PC-3 (cell line): ENCODE measurements around the gene ATXN7L1. TPM values are rescaled to one million over a fixed set of nuclear protein-coding genes. Genes with fewer than 3 reads are reported as not detected.

ENCODE experiments used
- ATAC-seq: fragments of 200-7000 bp; cut with Tn5 transposase; 2 replicates; pipeline ENCODE4 v1.9.1; 2020; ENCODE audit warnings: mild to moderate bottlenecking, moderate library complexity
- BruUV-seq: library from RNA; stranded (reverse); fragments of 400-500 nt; replicated peaks from 2 replicates; lab custom pipeline; 2021; lab: Mats Ljungman, UMichigan
- CTCF ChIA-PET: fragments of 300-600 bp; sonication (Branson Sonifier 250); formaldehyde crosslinking; loops from one replicate; lab custom pipeline; 2022; ENCODE audit warnings: antibody characterized with exemption; lab: Charles Lee
- POLR2A ChIA-PET: fragments of 300-600 bp; sonication (Branson Sonifier 250); formaldehyde crosslinking; loops from one replicate; lab custom pipeline; 2022; ENCODE audit warnings: antibody characterized with exemption; ENCODE audit not compliant: unreplicated experiment; lab: Charles Lee
- DNase-seq: peaks from one replicate; pipeline ENCODE4 v3.0.0-alpha.2; 2015
- H2AFZ ChIP-seq: fragments of 300-600 bp; sonication (generic); 2 replicates; pipeline ENCODE4 v1.6.0; 2016; ENCODE audit warnings: antibody characterized with exemption, low read length
- H3F3A ChIP-seq: fragments of 300-600 bp; sonication (generic); one replicate; pipeline ENCODE4 v1.6.0; 2017; ENCODE audit warnings: antibody characterized with exemption, low read length, control low read depth, mild to moderate bottlenecking; ENCODE audit not compliant: unreplicated experiment
- H3K27ac ChIP-seq: fragments of 300-600 bp; sonication (generic); 2 replicates; pipeline ENCODE4 v1.5.1; 2016; ENCODE audit warnings: mild to moderate bottlenecking, low read length
- H3K27me3 ChIP-seq: fragments of 300-600 bp; sonication (generic); 2 replicates; pipeline ENCODE4 v1.6.1; 2016; ENCODE audit warnings: low read length, mixed read lengths
- H3K36me3 ChIP-seq: fragments of 300-600 bp; sonication (generic); 2 replicates; pipeline ENCODE4 v1.6.1; 2016; ENCODE audit warnings: low read depth, mixed run types, low read length, mixed read lengths
- H3K4me1 ChIP-seq: fragments of 300-600 bp; sonication (generic); 2 replicates; pipeline ENCODE4 v1.5.1; 2016; ENCODE audit warnings: low read length; ENCODE audit not compliant: insufficient read depth
- H3K4me2 ChIP-seq: fragments of 300-600 bp; sonication (generic); 2 replicates; pipeline ENCODE4 v1.6.0; 2016; ENCODE audit warnings: low read length
- H3K4me3 ChIP-seq: fragments of 300-600 bp; sonication (generic); 2 replicates; pipeline ENCODE4 v1.5.1; 2016; ENCODE audit warnings: mild to moderate bottlenecking, low read length, mixed read lengths
- H3K79me2 ChIP-seq: fragments of 300-600 bp; sonication (generic); 2 replicates; pipeline ENCODE4 v1.6.1; 2017; ENCODE audit warnings: low read length, mixed read lengths
- H3K9ac ChIP-seq: fragments of 300-600 bp; sonication (generic); 2 replicates; pipeline ENCODE4 v1.6.0; 2016; ENCODE audit warnings: mild to moderate bottlenecking, low read length
- H3K9me2 ChIP-seq: fragments of 300-600 bp; sonication (generic); replicated peaks from 2 replicates; pipeline ENCODE4 v1.6.1; 2016; ENCODE audit warnings: mixed run types, low read length, mixed read lengths
- H3K9me3 ChIP-seq: fragments of 300-600 bp; sonication (generic); 2 replicates; pipeline ENCODE4 v1.6.1; 2016; ENCODE audit warnings: low read length, mixed read lengths
- H4K20me1 ChIP-seq: fragments of 300-600 bp; sonication (generic); 2 replicates; pipeline ENCODE4 v1.6.1; 2016; ENCODE audit warnings: low read length, mixed read lengths
- EZH2 ChIP-seq: fragments of 300-600 bp; sonication (generic); IDR thresholded peaks from one replicate; pipeline ENCODE4 v1.6.1; 2017; ENCODE audit warnings: antibody characterized with exemption, mild to moderate bottlenecking, low read length; ENCODE audit not compliant: unreplicated experiment
- EZH2phosphoT487 ChIP-seq: fragments of 300-600 bp; sonication (generic); IDR thresholded peaks from 2 replicates; pipeline ENCODE4 v1.6.1; 2018; ENCODE audit warnings: mild to moderate bottlenecking, antibody characterized with exemption, low read length, borderline replicate concordance
- intact Hi-C: fragments of 100-400 bp; cut with micrococcal nuclease; formaldehyde crosslinking; loops from 2 replicates; pipeline ENCODE4 v1.9.0; 2023
- total RNA-seq: library from RNA; depleted of rRNA; stranded (reverse); fragments of >200 nt; gene quantifications from 2 replicates; pipeline ENCODE4 v1.2.3, GENCODE V29; 2014
- TF ChIP-seq, protein P1 (sequence below): fragments of 300-600 bp; sonication (generic); conservative IDR thresholded peaks from 2 replicates; pipeline ENCODE4 v1.5.1; 2017; ENCODE audit warnings: antibody characterized with exemption, low read depth, mild to moderate bottlenecking, low read length

ATXN7L1 gene
- total RNA-seq, 1 experiment from 2014 or later = 16.0 TPM

DNA sequence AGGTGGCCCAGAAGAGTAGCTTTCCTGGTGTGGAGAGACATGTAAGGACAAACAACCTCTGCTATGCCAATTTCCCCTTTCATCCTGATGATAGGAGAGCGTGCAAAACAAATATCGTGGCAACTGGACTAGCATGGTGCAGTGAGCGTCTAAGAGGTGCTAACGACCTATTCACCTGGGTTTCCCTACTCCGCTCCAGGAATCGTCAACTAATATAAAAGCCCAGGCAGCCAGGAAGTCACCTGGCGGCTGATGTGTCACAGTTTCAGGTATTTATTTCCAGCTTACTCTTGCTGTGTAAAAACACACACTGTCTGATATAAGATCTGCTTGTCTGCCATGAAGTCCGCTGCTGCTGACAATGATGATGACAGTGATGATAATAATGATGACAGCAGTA is 238.6 kb downstream of the ATXN7L1 start:
- BruUV-seq = no TSS peak
- CTCF ChIA-PET = no interaction called here

DNA sequence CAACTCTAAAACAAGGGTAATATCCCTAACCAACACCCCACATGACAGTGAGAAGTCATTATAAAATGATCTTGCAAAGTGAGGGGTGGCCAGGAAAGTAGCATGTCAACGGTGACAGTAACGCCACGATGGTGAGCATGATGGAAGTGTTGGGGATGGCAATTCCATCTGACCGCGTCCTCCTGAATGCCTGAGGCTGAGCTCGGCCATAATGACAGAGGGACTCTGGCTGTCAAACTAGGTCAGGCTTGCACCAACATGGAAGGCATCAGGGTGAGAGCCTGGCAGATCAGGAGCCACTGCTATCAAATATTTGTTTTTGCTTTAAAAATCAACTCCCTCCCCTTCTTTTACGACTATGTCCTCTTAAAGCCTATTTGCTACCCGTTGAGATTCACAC is 239.4 kb downstream of the ATXN7L1 start:
- intact Hi-C loops = no loop called here
- DNase-seq (no peak), ATAC-seq (no peak)
- Histone ChIP-seq H3K9ac (no peak overlapping the region), H3K36me3 (no peaks in the 10 kb centered on the region), H3K4me3 (no peak overlapping the region), H3K27ac (no peak overlapping the region), H3F3A (no peaks in the 10 kb centered on the region), H3K4me1 (no peaks in the 10 kb centered on the region), H3K4me2 (no peak overlapping the region), H3K79me2 (no peaks in the 10 kb centered on the region), H4K20me1 (no peaks in the 10 kb centered on the region), H3K9me3 (no peaks in the 10 kb centered on the region), H3K9me2 (no peaks in the 10 kb centered on the region), H3K27me3 (no peaks in the 10 kb centered on the region), H2AFZ (no peak overlapping the region)
- TSS peak; percentile 18 for BruUV-seq
- CTCF ChIA-PET = no interaction called here
- TF ChIP-seq EZH2 (no peak), EZH2phosphoT487 (no peak)
- TF ChIP-seq, protein P1, sequence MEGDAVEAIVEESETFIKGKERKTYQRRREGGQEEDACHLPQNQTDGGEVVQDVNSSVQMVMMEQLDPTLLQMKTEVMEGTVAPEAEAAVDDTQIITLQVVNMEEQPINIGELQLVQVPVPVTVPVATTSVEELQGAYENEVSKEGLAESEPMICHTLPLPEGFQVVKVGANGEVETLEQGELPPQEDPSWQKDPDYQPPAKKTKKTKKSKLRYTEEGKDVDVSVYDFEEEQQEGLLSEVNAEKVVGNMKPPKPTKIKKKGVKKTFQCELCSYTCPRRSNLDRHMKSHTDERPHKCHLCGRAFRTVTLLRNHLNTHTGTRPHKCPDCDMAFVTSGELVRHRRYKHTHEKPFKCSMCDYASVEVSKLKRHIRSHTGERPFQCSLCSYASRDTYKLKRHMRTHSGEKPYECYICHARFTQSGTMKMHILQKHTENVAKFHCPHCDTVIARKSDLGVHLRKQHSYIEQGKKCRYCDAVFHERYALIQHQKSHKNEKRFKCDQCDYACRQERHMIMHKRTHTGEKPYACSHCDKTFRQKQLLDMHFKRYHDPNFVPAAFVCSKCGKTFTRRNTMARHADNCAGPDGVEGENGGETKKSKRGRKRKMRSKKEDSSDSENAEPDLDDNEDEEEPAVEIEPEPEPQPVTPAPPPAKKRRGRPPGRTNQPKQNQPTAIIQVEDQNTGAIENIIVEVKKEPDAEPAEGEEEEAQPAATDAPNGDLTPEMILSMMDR = no peak
- POLR2A ChIA-PET = no interaction called here

More for the DNA sequence above, 238.6 kb downstream of the ATXN7L1 start:
- Histone ChIP-seq H3F3A (no peaks in the 10 kb centered on the region), H3K9me3 (no peaks in the 10 kb centered on the region), H3K36me3 (no peaks in the 10 kb centered on the region), H3K4me3 (no peak overlapping the region), H3K27ac (no peak overlapping the region), H3K9ac (no peak overlapping the region), H3K4me2 (no peak overlapping the region), H3K9me2 (no peaks in the 10 kb centered on the region), H2AFZ (no peak overlapping the region), H4K20me1 (no peaks in the 10 kb centered on the region), H3K27me3 (no peaks in the 10 kb centered on the region), H3K79me2 (no peaks in the 10 kb centered on the region), H3K4me1 (no peaks in the 10 kb centered on the region)
- no peak for ATAC-seq
- DNase-seq = no peak
- intact Hi-C loops = no loop called here
- POLR2A ChIA-PET = no interaction called here
- TF ChIP-seq EZH2phosphoT487 (no peak), EZH2 (no peak)
- TF ChIP-seq, protein P1 = no peak

DNA sequence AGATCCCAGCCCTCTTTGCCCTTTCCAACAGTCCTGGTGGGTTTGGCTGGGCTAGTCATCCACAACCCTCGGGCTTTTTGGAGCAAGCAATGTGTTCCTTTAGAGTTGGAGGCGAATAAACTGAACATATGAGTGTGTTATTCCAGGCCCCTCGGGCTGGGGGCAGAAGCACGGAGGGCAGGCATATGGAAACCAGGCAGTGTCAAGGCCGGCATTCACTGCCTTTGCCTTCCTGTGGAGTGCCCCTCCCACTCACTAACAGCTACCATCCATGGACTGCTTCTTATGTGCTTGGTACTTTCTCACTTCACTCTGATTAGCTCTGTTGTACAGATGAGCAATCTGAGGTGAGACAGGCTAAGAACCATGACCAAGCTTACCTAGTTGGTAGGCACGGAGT is 241.2 kb downstream of the ATXN7L1 start:
- no TSS peak for BruUV-seq

More for the DNA sequence above, 241.2 kb downstream of the ATXN7L1 start:
- DNase-seq = no peak
- H3F3A ChIP-seq = no peaks in the 10 kb centered on the region
- H3K4me1 ChIP-seq = no peaks in the 10 kb centered on the region
- no peak overlapping the region for H3K4me2 ChIP-seq
- no peaks in the 10 kb centered on the region for H3K27me3 ChIP-seq
- no peaks in the 10 kb centered on the region for H3K79me2 ChIP-seq
- TF ChIP-seq, protein P1 = no peak
- TF ChIP-seq EZH2 (no peak), EZH2phosphoT487 (no peak)
- H3K9ac ChIP-seq = no peak overlapping the region
- H3K9me2 ChIP-seq = no peaks in the 10 kb centered on the region
- no peak overlapping the region for H3K4me3 ChIP-seq
- no peak overlapping the region for H3K27ac ChIP-seq
- H4K20me1 ChIP-seq = no peaks in the 10 kb centered on the region
- ATAC-seq = no peak
- intact Hi-C loops = no loop called here
- ChIA-PET CTCF (no interaction called here), POLR2A (no interaction called here)
- H3K36me3 ChIP-seq = no peaks in the 10 kb centered on the region
- H2AFZ ChIP-seq = no peak overlapping the region
- no peaks in the 10 kb centered on the region for H3K9me3 ChIP-seq
